ENCODE data around the gene PPFIBP2. TPM values are rescaled to one million over a fixed set of nuclear protein-coding genes. Genes with fewer than 3 reads are reported as not detected.

The PPFIBP2 gene
- total and polyA plus RNA-seq, 2 of the 13 experiments (the other 11 are each of a cell fraction or from before 2014, with no cell fraction given), result 15.0 to 52.5 TPM

- no TSS peak for BruUV-seq (replicated peaks)
- ChIA-PET POLR2A (no interaction called here), CTCF (ENCODE audit: low intra/inter-chr PET ratio, low total read pairs) (no interaction called here)
- DNase-seq (ENCODE audit: low spot score) (no peak), FAIRE-seq (no peak), ATAC-seq (no peak)
- peaks cover 15% of the 10 kb centered on the region; the same call in 1 of the 2 replicates for H3K4me1 ChIP-seq (ENCODE audit: insufficient read depth, low read length)
- no peaks in the 10 kb centered on the region for H3K36me3 ChIP-seq (replicated peaks in 1 of 2; ENCODE audit: control insufficient read depth in 1 of 2, insufficient read depth in 2 of 2, low read length in 2 of 2)
- H3K79me2 ChIP-seq (ENCODE audit: insufficient read depth, low read length), result no peaks in the 10 kb centered on the region
- H3K9ac ChIP-seq (ENCODE audit: insufficient read depth, low read depth, low read length), result no peak overlapping the region
- H3K4me2 ChIP-seq (ENCODE audit: low read depth, low read length), result no peak overlapping the region
- H3K27ac ChIP-seq (ENCODE audit: extremely low read length, insufficient read depth, low read length), result no peak overlapping the region
- H3K4me3 ChIP-seq (replicated peaks in 1 of 3; ENCODE audit: insufficient read depth in 1 of 3, low read depth in 2 of 3, low read length in 3 of 3), result no peak overlapping the region
- H4K20me1 ChIP-seq (ENCODE audit: insufficient read depth, low read length), result no peaks in the 10 kb centered on the region
- intact Hi-C loops (cut with micrococcal nuclease; ENCODE audit: unreplicated experiment) (no loop called here), in situ Hi-C loops (cut with HindIII; ENCODE audit: extremely low pct_ligation_motif_present, low pct_unique_long_range_greater_than_20kb) (no loop called here)
- no peak for TF ChIP-seq SKI (IDR thresholded peaks at IDR 0.05; ENCODE audit: partially characterized antibody)
- TF ChIP-seq ISX (CRISPR knock-in tag; conservative IDR thresholded peaks at IDR 0.05), result no peak
- no peak for TF ChIP-seq AHR (CRISPR knock-in tag; IDR thresholded peaks at IDR 0.05)
- no peak for TF ChIP-seq POLR2G (IDR thresholded peaks at IDR 0.05; ENCODE audit: low read depth, low read length)
- TF ChIP-seq HOXA3 (CRISPR knock-in tag; IDR thresholded peaks at IDR 0.05), result no peak
- no peak for TF ChIP-seq ZBTB10 (CRISPR knock-in tag; IDR thresholded peaks at IDR 0.05; ENCODE audit: borderline replicate concordance)
- TF ChIP-seq RORA (CRISPR knock-in tag; IDR thresholded peaks at IDR 0.05), result no peak
- no peak for TF ChIP-seq IRF1 (CRISPR knock-in tag; IDR thresholded peaks at IDR 0.05; ENCODE audit: low read depth)
- 66% methylated on average over 2 of the region's 2 CpGs for WGBS (ENCODE audit: low lambda C conversion rate)
- H3K27me3 ChIP-seq (ENCODE audit: control insufficient read depth in 1 of 2, insufficient read depth in 2 of 2, low read length in 2 of 2), result 0 out of 5 replicates have a peak, but pooled peaks cover 0 to 11% of the 10 kb centered on the region in 2 experiments
- H2AFZ ChIP-seq (ENCODE audit: low read length), result no peak overlapping the region
- no peaks in the 10 kb centered on the region for H3K9me3 ChIP-seq (ENCODE audit: low read length)
Observed at GRCh38 chr11:7487360-7487759, 26.4 kb upstream of the PPFIBP2 start.
